Measurements from ENCODE around the gene TMC2.
"Not testable (repeated sequence)": the region's sequence is repeated elsewhere in the genome, so short reads cannot be mapped to it uniquely, and the experiment has no call there.

Gene TMC2

GRCh38 chr20:2657241-2657640 is 120.9 kb downstream of the TMC2 start:
- H3K4me3 ChIP-seq (ENCODE audit: low read depth, low read length): no peak overlapping the region

GRCh38 chr20:2657674-2658073 is 121.3 kb downstream of the TMC2 start:
- H3K4me3 ChIP-seq (ENCODE audit: low read depth, low read length): no peak overlapping the region

DNA sequence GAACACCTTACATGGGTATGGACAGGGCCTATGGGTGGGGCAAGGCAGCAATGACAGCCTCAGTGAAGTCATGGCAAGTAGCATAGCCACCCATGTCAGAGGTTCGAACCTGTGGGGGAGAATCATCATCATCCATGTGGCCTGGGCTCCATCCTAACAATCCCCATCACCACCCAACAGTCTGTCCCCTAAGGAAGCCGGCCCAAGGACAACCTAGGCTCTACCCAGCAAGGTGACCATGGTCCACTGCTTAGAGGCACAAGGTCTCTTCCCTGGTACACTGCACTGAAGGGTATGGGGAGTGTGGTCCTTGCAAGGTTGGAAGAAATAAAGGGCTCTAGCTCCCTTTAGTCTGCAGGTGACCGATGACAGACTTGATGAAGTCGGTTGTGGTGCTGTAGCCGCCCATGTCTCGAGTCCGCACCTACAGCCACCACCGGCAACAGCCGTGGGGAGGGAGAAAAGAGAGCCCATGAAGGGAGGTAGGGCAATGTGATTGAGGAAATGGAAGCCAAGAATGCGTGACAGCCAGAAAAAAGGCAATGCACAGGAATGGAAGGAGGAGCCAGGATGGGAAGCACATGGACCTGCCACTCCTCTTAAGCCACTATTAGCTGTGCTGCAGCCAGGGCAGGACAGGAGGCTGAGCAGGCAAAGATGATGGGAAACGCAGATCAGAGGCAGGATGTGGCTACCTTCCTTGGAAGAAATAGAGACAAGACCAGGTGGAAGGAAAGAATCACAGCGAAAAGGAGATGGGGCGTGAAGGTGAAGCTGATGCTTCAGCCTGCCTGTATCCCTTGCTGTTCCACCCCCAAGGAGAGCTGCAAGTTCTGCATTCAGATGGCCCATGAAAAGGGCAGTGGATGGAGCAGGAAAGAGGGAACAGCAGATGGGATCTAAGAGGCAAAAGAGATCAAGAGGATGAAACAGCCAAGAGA is 122.3 kb downstream of the TMC2 start:
- no peak overlapping the region for H3K4me3 ChIP-seq (ENCODE audit: low read depth, low read length)

DNA sequence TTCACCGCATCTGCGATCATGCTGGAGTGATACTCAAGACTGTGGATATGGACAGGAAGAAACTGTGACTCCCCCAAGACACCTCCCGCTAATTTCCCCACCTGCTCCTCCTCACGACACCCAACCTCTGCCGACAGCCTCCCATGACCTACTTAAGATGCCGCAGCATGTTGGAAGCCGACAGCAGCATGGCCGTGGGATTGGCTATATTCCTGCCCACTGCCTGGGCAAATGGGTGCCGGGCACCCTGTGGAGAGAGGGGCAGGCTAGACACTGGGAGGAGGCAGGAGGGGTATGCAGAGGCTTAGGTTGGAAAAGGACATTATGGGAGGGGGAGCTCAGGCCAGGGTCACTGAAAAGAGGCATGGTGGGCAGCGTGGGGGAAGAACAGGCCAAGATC is 123.2 kb downstream of the TMC2 start:
- H3K4me3 ChIP-seq (ENCODE audit: low read depth, low read length): no peak overlapping the region

- H3K4me3 ChIP-seq (ENCODE audit: low read depth, low read length): peak overlapping the region; percentile 92
These were observed 127.1 kb downstream of the TMC2 start for GRCh38 chr20:2663364-2663886.

GRCh38 chr20:2663887-2664719 is 127.7 kb downstream of the TMC2 start, which contains the start of gene IDH3B:
Gene IDH3B (minus strand): TSS chr20:2664216. CDS start chr20:2664188, 28 bp downstream.
- H3K4me3 ChIP-seq (ENCODE audit: low read depth, low read length): peak within 1 kb of the TSS; percentile 92

GRCh38 chr20:2671977-2672376 is 135.6 kb downstream of the TMC2 start:
- H3K4me3 ChIP-seq (ENCODE audit: low read depth, low read length): no peak overlapping the region

- H3K4me3 ChIP-seq (ENCODE audit: low read depth, low read length): no peak overlapping the region
These were observed 136.1 kb downstream of the TMC2 start for GRCh38 chr20:2672446-2672845.

DNA sequence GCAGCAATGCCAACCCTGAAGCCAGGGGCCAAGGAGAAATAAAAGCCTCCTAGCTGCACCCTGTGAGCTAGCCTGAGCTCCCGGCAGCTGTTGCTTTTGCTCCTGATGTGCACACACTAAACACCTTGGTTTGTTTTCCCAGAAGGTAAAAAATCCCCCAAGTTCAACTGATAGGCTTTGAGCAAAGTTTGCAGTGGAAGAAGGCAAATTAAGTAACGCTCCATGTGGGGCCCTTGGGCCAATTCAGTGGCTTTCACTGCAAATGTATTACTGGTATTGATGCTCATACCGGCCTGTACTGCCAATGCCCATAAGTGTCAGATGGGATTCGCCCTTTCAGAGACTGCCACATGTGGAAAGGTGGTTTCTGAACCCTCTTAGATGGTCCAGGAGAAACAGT is 137.1 kb downstream of the TMC2 start:
- H3K4me3 ChIP-seq (ENCODE audit: low read depth, low read length): no peak overlapping the region

DNA sequence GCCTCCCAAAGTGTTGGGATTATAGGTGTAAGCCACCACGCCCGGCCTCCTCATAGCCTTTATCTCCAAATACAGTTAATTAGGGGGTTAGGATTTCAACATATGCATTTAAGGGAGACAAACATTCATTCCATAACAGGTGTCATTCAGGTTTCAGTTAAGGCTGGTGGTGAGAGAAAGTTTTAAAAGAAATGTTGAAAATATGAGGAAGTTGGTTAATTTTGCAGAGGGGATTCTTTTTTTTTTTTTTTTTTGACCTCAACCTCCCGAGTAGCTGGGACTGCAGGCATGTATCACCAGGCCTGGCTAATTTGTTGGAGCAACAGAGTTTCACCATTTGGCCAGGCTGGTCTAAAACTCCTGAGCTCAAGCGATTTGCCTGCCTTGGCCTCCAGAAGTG is 143.7 kb downstream of the TMC2 start:
- H3K4me3 ChIP-seq (ENCODE audit: low read depth, low read length): no peak overlapping the region

- not testable (repeated sequence) for H3K4me3 ChIP-seq (ENCODE audit: low read depth, low read length)
These were observed 145.7 kb downstream of the TMC2 start for GRCh38 chr20:2682040-2682439.

DNA sequence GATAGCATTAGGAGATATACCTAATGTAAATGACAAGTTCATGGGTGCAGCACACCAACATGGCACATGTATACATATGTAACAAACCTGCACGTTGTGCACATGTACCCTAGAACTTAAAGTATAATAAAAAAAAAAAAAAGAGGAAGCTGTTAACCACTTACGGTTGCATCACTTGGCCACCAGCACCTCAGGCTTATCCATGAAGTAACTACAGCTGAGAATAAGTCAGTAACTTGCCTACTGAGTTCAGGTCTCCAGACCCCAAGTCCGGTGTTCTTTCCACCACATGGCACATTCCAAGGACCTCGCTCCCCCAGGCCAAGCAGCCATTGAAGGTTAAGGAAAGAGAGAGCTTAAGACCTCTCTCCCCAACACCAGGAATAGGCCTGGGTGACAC is 148.4 kb downstream of the TMC2 start:
- not testable (repeated sequence) for H3K4me3 ChIP-seq (ENCODE audit: low read depth, low read length)

DNA sequence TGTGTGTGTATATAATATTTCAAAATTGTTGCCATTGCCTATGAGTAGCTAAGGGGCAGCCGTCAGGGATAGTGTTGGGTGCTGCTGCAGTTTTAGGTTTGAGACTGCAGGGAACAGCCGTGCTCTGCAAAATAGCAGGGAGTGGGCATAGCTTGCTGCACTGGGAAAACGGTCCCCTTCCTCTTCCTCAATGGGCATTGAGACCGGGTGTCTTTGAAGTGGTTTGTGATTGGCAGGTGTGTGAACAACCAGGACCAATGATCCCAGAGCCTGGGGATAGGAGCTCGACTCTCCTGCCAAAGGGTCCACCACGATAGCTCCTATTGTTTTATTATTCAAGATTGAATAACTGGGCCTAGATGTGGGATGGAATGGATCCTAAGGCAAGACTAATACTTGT is 151.1 kb downstream of the TMC2 start:
- H3K4me3 ChIP-seq (ENCODE audit: low read depth, low read length): no peak overlapping the region

GRCh38 chr20:2688041-2688591 is 151.7 kb downstream of the TMC2 start:
- H3K4me3 ChIP-seq (ENCODE audit: low read depth, low read length): no peak overlapping the region

GRCh38 chr20:2690213-2690612 is 153.8 kb downstream of the TMC2 start:
- no peak overlapping the region for H3K4me3 ChIP-seq (ENCODE audit: low read depth, low read length)

DNA sequence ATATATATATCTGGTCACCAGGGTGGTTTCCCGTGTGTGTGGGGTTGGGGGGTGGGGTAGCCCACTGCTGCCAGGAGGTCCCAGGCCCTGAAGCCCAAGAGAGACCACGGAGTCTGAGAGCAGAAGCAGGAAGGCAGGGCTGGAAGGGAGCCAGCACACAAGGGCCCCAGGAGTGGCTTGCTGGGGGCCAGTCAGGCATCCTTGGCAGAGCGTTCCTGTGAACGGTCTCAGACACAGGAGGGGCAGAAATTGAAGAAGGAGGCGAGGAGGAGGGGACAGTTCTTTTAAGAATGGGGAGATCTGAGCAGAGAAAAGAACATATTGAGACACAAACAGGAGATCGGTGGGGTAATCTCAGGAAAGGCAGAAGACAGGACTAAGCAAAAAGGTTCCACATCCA is 154.3 kb downstream of the TMC2 start:
- H3K4me3 ChIP-seq (ENCODE audit: low read depth, low read length): no peak overlapping the region

- no peak overlapping the region for H3K4me3 ChIP-seq (ENCODE audit: low read depth, low read length)
These were observed 154.8 kb downstream of the TMC2 start for GRCh38 chr20:2691127-2691526.
